WTC11 (cell line): ENCODE data around the gene PPP1R2. TPM values are rescaled to one million over a fixed set of nuclear protein-coding genes. Genes with fewer than 3 reads are reported as not detected.

Experiments used
- ATAC-seq: fragments of 200-7000 bp; cut with Tn5 transposase; 2 replicates; pipeline ENCODE4 v1.10.0; 2021; ENCODE audit warnings: mild to moderate bottlenecking, moderate library complexity
- CTCF ChIA-PET: fragments of 300-600 bp; sonication (Branson Sonifier 250); formaldehyde crosslinking; loops from one replicate; lab custom pipeline; 2021; ENCODE audit warnings: antibody characterized with exemption; lab: Charles Lee
- POLR2A ChIA-PET: fragments of 350-600 bp; sonication (Branson Sonifier 250); formaldehyde crosslinking; loops from one replicate; lab custom pipeline; 2021; ENCODE audit warnings: antibody characterized with exemption; lab: Charles Lee
- DNase-seq: peaks from one replicate; pipeline ENCODE4 v3.0.0; 2021; ENCODE audit warnings: low spot score
- H3K27ac Mint-ChIP-seq: 2 replicates; pipeline ENCODE4 v1.8.0; 2021; ENCODE audit warnings: mixed read lengths
- H3K27me3 Mint-ChIP-seq: 2 replicates; pipeline ENCODE4 v1.8.0; 2021; ENCODE audit warnings: low read depth, mild to moderate bottlenecking, moderate library complexity, mixed read lengths
- H3K36me3 Mint-ChIP-seq: 2 replicates; pipeline ENCODE4 v1.8.0; 2021; ENCODE audit warnings: mixed read lengths
- H3K4me1 Mint-ChIP-seq: 2 replicates; pipeline ENCODE4 v1.8.0; 2022; ENCODE audit warnings: mixed read lengths
- H3K4me3 Mint-ChIP-seq: 2 replicates; pipeline ENCODE4 v1.8.0; 2021; ENCODE audit warnings: mild to moderate bottlenecking, moderate library complexity, mixed read lengths
- H3K9me3 Mint-ChIP-seq: 2 replicates; pipeline ENCODE4 v1.8.0; 2021; ENCODE audit warnings: mixed read lengths
- ESRRA ChIP-seq: sonication (generic); formaldehyde crosslinking; IDR thresholded peaks from 2 replicates; pipeline ENCODE4 v1.8.1; 2022; ENCODE audit warnings: mild to moderate bottlenecking, missing genetic modification reagents, borderline replicate concordance
- IRF2 ChIP-seq: sonication (generic); formaldehyde crosslinking; IDR thresholded peaks from 2 replicates; pipeline ENCODE4 v1.8.0; 2022; ENCODE audit warnings: low read depth, missing genetic modification reagents, borderline replicate concordance
- NR2C2 ChIP-seq: sonication (generic); formaldehyde crosslinking; IDR thresholded peaks from 2 replicates; pipeline ENCODE4 v1.8.0; 2022; ENCODE audit warnings: mild to moderate bottlenecking, missing genetic modification reagents
- TCF7 ChIP-seq: sonication (generic); formaldehyde crosslinking; IDR thresholded peaks from 2 replicates; pipeline ENCODE4 v1.8.0; 2022; ENCODE audit warnings: mild to moderate bottlenecking, low read depth, missing genetic modification reagents, moderate library complexity
- TEAD4 ChIP-seq: sonication (generic); formaldehyde crosslinking; IDR thresholded peaks from 2 replicates; pipeline ENCODE4 v1.8.0; 2022; ENCODE audit warnings: mild to moderate bottlenecking, missing genetic modification reagents
- TP53 ChIP-seq: sonication (generic); formaldehyde crosslinking; IDR thresholded peaks from 2 replicates; pipeline ENCODE4 v1.8.1; 2023; ENCODE audit warnings: mild to moderate bottlenecking, missing genetic modification reagents
- ZBTB21 ChIP-seq: sonication (generic); formaldehyde crosslinking; IDR thresholded peaks from 2 replicates; pipeline ENCODE4 v1.8.1; 2023; ENCODE audit warnings: mild to moderate bottlenecking, missing genetic modification reagents, borderline replicate concordance
- ZNF219 ChIP-seq: sonication (generic); formaldehyde crosslinking; IDR thresholded peaks from 2 replicates; pipeline ENCODE4 v1.8.0; 2023; ENCODE audit warnings: missing genetic modification reagents, mild to moderate bottlenecking, borderline replicate concordance
- total RNA-seq: library from RNA; stranded (reverse); gene quantifications from 3 replicates; pipeline ENCODE4 v1.2.3, GENCODE V29; 2021
- TF ChIP-seq, protein P1 (sequence below): sonication (generic); formaldehyde crosslinking; conservative IDR thresholded peaks from 2 replicates; pipeline ENCODE4 v1.8.1; 2023; ENCODE audit warnings: mild to moderate bottlenecking, low read depth, missing genetic modification reagents, moderate library complexity
- TF ChIP-seq, protein P2 (sequence below): sonication (generic); formaldehyde crosslinking; IDR thresholded peaks from 2 replicates; pipeline ENCODE4 v1.8.1; 2023; ENCODE audit warnings: mild to moderate bottlenecking, missing genetic modification reagents, borderline replicate concordance
- TF ChIP-seq, protein P3 (sequence below): fragments of 250-450 bp; sonication (Bioruptor Pico); IDR thresholded peaks from 2 replicates; pipeline ENCODE4 v1.9.0; 2021; ENCODE audit warnings: mild to moderate bottlenecking
- TF ChIP-seq, protein P4 (sequence below): sonication (generic); formaldehyde crosslinking; IDR thresholded peaks from 2 replicates; pipeline ENCODE4 v1.8.1; 2022; ENCODE audit warnings: low read depth, missing genetic modification reagents, borderline replicate concordance
- TF ChIP-seq, protein P5 (sequence below): sonication (generic); formaldehyde crosslinking; IDR thresholded peaks from 2 replicates; pipeline ENCODE4 v1.8.0; 2022; ENCODE audit warnings: mild to moderate bottlenecking, missing genetic modification reagents
- TF ChIP-seq, protein P6 (sequence below): sonication (generic); formaldehyde crosslinking; IDR thresholded peaks from 2 replicates; pipeline ENCODE4 v1.8.1; 2022; ENCODE audit warnings: missing genetic modification reagents, borderline replicate concordance
- TF ChIP-seq, protein P7 (sequence below): fragments of 250-450 bp; sonication (Bioruptor Pico); IDR thresholded peaks from 2 replicates; pipeline ENCODE4 v2.1.2; 2022; ENCODE audit warnings: mild to moderate bottlenecking, moderate library complexity
- TF ChIP-seq, protein P8 (sequence below): sonication (generic); formaldehyde crosslinking; IDR thresholded peaks from 2 replicates; pipeline ENCODE4 v1.8.1; 2022; ENCODE audit warnings: mild to moderate bottlenecking, missing genetic modification reagents, moderate library complexity, borderline replicate concordance

The PPP1R2 gene
- total RNA-seq, 1 experiment from 2014 or later, result 28.1 TPM

DNA sequence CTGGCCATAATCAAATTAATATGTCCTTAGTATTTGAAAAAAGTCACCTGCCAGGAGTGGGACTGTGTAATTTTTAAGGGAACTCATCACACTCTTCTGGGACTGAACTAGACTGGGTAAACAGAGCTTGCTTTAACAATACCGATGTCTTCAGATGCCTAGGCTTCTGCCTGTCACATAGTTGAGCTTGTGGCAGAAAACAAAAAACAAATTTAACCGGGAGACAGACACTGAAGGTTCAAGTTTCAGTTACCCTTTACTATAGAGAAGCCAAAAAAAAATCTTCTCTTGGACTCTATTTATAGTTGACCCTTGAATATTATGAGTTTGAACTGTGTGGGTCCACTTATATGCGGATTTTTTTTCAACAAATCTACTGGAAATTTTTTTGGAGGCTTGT lies 10.8 kb downstream of the PPP1R2 start:
- no peaks in the 10 kb centered on the region for H3K27me3 Mint-ChIP-seq
- ChIA-PET POLR2A (no interaction called here), CTCF (interaction anchor here (0.7 to 3.4 kb wide), 2 partner anchors 261 to 410 kb away, joined by 3 to 12 read pairs; partner anchors contain the start of gene XXYLT1)
- H3K4me1 Mint-ChIP-seq, result no peaks in the 10 kb centered on the region
- ATAC-seq, result no peak
- no peak overlapping the region for H3K27ac Mint-ChIP-seq
- no peak overlapping the region for H3K4me3 Mint-ChIP-seq
- no peaks in the 10 kb centered on the region for H3K36me3 Mint-ChIP-seq
- no peak for TF ChIP-seq NR2C2 (CRISPR knock-in tag)
- TF ChIP-seq, protein P1, sequence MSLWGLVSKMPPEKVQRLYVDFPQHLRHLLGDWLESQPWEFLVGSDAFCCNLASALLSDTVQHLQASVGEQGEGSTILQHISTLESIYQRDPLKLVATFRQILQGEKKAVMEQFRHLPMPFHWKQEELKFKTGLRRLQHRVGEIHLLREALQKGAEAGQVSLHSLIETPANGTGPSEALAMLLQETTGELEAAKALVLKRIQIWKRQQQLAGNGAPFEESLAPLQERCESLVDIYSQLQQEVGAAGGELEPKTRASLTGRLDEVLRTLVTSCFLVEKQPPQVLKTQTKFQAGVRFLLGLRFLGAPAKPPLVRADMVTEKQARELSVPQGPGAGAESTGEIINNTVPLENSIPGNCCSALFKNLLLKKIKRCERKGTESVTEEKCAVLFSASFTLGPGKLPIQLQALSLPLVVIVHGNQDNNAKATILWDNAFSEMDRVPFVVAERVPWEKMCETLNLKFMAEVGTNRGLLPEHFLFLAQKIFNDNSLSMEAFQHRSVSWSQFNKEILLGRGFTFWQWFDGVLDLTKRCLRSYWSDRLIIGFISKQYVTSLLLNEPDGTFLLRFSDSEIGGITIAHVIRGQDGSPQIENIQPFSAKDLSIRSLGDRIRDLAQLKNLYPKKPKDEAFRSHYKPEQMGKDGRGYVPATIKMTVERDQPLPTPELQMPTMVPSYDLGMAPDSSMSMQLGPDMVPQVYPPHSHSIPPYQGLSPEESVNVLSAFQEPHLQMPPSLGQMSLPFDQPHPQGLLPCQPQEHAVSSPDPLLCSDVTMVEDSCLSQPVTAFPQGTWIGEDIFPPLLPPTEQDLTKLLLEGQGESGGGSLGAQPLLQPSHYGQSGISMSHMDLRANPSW (CRISPR knock-in tag), result no peak
- TF ChIP-seq, protein P2, sequence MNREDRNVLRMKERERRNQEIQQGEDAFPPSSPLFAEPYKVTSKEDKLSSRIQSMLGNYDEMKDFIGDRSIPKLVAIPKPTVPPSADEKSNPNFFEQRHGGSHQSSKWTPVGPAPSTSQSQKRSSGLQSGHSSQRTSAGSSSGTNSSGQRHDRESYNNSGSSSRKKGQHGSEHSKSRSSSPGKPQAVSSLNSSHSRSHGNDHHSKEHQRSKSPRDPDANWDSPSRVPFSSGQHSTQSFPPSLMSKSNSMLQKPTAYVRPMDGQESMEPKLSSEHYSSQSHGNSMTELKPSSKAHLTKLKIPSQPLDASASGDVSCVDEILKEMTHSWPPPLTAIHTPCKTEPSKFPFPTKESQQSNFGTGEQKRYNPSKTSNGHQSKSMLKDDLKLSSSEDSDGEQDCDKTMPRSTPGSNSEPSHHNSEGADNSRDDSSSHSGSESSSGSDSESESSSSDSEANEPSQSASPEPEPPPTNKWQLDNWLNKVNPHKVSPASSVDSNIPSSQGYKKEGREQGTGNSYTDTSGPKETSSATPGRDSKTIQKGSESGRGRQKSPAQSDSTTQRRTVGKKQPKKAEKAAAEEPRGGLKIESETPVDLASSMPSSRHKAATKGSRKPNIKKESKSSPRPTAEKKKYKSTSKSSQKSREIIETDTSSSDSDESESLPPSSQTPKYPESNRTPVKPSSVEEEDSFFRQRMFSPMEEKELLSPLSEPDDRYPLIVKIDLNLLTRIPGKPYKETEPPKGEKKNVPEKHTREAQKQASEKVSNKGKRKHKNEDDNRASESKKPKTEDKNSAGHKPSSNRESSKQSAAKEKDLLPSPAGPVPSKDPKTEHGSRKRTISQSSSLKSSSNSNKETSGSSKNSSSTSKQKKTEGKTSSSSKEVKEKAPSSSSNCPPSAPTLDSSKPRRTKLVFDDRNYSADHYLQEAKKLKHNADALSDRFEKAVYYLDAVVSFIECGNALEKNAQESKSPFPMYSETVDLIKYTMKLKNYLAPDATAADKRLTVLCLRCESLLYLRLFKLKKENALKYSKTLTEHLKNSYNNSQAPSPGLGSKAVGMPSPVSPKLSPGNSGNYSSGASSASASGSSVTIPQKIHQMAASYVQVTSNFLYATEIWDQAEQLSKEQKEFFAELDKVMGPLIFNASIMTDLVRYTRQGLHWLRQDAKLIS (CRISPR knock-in tag), result no peak
- no peak for TF ChIP-seq TCF7 (CRISPR knock-in tag)
- no peak for TF ChIP-seq ZBTB21 (CRISPR knock-in tag)
- no peak for DNase-seq
- peaks cover 5% of the 10 kb centered on the region; the same call in 1 of the 2 replicates for H3K9me3 Mint-ChIP-seq

DNA sequence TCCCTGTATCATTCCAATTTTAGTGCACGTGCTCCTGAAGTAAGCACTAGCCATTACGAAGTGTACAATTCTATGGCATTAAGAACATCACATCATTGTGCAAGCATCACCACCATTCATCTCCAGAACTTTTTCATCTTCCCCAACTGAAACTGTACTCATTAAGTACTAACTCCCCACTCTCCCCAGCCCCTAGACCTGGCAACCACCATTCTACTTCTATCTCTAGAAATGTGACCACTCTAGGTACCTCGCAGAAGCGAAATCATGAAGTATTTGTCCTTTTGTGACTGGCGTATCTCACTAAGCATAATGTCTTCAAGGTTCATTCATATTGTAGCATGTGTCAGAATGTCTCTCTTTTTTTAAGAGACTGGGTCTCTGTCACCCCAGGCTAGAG lies 11.4 kb downstream of the PPP1R2 start:
- no peak for ATAC-seq
- H3K9me3 Mint-ChIP-seq, result peaks cover 5% of the 10 kb centered on the region; the same call in 1 of the 2 replicates
- POLR2A ChIA-PET, result interaction anchor here (0.6 kb wide), 1 partner anchor 276 kb away, joined by 3 read pairs; no protein-coding TSS in a partner anchor
- TF ChIP-seq, protein P3, sequence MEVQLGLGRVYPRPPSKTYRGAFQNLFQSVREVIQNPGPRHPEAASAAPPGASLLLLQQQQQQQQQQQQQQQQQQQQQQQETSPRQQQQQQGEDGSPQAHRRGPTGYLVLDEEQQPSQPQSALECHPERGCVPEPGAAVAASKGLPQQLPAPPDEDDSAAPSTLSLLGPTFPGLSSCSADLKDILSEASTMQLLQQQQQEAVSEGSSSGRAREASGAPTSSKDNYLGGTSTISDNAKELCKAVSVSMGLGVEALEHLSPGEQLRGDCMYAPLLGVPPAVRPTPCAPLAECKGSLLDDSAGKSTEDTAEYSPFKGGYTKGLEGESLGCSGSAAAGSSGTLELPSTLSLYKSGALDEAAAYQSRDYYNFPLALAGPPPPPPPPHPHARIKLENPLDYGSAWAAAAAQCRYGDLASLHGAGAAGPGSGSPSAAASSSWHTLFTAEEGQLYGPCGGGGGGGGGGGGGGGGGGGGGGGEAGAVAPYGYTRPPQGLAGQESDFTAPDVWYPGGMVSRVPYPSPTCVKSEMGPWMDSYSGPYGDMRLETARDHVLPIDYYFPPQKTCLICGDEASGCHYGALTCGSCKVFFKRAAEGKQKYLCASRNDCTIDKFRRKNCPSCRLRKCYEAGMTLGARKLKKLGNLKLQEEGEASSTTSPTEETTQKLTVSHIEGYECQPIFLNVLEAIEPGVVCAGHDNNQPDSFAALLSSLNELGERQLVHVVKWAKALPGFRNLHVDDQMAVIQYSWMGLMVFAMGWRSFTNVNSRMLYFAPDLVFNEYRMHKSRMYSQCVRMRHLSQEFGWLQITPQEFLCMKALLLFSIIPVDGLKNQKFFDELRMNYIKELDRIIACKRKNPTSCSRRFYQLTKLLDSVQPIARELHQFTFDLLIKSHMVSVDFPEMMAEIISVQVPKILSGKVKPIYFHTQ (CRISPR knock-in tag), result no peak
- TF ChIP-seq TCF7 (CRISPR knock-in tag) (no peak), ZNF219 (CRISPR knock-in tag) (no peak), TP53 (CRISPR knock-in tag) (no peak), TEAD4 (CRISPR knock-in tag) (no peak), ESRRA (CRISPR knock-in tag) (no peak), IRF2 (CRISPR knock-in tag) (no peak)
- TF ChIP-seq, protein P4, sequence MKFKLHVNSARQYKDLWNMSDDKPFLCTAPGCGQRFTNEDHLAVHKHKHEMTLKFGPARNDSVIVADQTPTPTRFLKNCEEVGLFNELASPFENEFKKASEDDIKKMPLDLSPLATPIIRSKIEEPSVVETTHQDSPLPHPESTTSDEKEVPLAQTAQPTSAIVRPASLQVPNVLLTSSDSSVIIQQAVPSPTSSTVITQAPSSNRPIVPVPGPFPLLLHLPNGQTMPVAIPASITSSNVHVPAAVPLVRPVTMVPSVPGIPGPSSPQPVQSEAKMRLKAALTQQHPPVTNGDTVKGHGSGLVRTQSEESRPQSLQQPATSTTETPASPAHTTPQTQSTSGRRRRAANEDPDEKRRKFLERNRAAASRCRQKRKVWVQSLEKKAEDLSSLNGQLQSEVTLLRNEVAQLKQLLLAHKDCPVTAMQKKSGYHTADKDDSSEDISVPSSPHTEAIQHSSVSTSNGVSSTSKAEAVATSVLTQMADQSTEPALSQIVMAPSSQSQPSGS (CRISPR knock-in tag), result no peak
- TF ChIP-seq, protein P5, sequence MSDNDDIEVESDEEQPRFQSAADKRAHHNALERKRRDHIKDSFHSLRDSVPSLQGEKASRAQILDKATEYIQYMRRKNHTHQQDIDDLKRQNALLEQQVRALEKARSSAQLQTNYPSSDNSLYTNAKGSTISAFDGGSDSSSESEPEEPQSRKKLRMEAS (CRISPR knock-in tag), result no peak
- TF ChIP-seq, protein P6, sequence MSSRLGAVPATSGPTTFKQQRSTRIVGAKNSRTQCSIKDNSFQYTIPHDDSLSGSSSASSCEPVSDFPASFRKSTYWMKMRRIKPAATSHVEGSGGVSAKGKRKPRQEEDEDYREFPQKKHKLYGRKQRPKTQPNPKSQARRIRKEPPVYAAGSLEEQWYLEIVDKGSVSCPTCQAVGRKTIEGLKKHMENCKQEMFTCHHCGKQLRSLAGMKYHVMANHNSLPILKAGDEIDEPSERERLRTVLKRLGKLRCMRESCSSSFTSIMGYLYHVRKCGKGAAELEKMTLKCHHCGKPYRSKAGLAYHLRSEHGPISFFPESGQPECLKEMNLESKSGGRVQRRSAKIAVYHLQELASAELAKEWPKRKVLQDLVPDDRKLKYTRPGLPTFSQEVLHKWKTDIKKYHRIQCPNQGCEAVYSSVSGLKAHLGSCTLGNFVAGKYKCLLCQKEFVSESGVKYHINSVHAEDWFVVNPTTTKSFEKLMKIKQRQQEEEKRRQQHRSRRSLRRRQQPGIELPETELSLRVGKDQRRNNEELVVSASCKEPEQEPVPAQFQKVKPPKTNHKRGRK (CRISPR knock-in tag), result no peak
- TF ChIP-seq, protein P7, sequence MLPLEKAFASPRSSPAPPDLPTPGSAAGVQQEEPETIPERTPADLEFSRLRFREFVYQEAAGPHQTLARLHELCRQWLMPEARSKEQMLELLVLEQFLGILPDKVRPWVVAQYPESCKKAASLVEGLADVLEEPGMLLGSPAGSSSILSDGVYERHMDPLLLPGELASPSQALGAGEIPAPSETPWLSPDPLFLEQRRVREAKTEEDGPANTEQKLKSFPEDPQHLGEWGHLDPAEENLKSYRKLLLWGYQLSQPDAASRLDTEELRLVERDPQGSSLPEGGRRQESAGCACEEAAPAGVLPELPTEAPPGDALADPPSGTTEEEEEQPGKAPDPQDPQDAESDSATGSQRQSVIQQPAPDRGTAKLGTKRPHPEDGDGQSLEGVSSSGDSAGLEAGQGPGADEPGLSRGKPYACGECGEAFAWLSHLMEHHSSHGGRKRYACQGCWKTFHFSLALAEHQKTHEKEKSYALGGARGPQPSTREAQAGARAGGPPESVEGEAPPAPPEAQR (CRISPR knock-in tag), result no peak
- TF ChIP-seq, protein P8, sequence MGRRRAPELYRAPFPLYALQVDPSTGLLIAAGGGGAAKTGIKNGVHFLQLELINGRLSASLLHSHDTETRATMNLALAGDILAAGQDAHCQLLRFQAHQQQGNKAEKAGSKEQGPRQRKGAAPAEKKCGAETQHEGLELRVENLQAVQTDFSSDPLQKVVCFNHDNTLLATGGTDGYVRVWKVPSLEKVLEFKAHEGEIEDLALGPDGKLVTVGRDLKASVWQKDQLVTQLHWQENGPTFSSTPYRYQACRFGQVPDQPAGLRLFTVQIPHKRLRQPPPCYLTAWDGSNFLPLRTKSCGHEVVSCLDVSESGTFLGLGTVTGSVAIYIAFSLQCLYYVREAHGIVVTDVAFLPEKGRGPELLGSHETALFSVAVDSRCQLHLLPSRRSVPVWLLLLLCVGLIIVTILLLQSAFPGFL, result no peak
- TF ChIP-seq, all 79 proteins: peak for 0
- DNase-seq, result no peak
- CTCF ChIA-PET, result no interaction called here
- Mint-ChIP-seq H3K27ac (no peak overlapping the region), H3K4me1 (no peaks in the 10 kb centered on the region), H3K36me3 (no peaks in the 10 kb centered on the region), H3K27me3 (no peaks in the 10 kb centered on the region), H3K4me3 (no peak overlapping the region)
